ENCODE results near the gene FRMD3. TPM values are rescaled to one million over a fixed set of nuclear protein-coding genes. Genes with fewer than 3 reads are reported as not detected.

Gene FRMD3
- total and polyA plus RNA-seq, 4 donors = 0.16 to 0.75 (median 0.48) TPM

DNA sequence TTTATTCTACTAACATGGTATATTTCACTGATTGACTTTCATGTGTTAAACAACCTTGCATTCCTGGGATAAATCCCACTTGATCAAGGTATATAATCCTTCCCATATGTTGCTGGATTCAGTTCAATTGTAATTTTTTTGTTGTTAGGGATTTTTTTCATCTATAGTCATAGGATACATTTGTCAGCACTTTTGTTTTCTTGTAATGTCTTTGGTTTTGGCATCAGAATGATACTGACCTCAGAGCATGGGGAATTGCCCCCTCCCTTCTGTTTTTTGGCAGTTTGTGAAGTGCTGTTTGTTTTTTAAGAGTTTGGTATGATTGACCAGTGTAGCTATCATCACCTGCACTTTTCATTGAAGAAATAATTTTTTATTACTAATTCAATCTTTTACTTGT lies 298.5 kb downstream of the FRMD3 start:
- TF ChIP-seq YY1 (IDR thresholded peaks at IDR 0.05) (no peak), HNF4G (IDR thresholded peaks at IDR 0.05) (no peak), NR2F2 (IDR thresholded peaks at IDR 0.05) (no peak), HNF4A (conservative IDR thresholded peaks at IDR 0.05) (no peak), TAF1 (conservative IDR thresholded peaks at IDR 0.05) (no peak), RAD21 (IDR thresholded peaks at IDR 0.05) (no peak), JUND (IDR thresholded peaks at IDR 0.05) (no peak), CTCF (IDR thresholded peaks at IDR 0.05; ENCODE audit: low read depth, low read length, missing input control) (no peak), RXRA (IDR thresholded peaks at IDR 0.05) (no peak), FOXA2 (IDR thresholded peaks at IDR 0.05) (no peak), EGR1 (IDR thresholded peaks at IDR 0.05; ENCODE audit: low read depth in 2 of 2) (no peak), FOXA1 (IDR thresholded peaks at IDR 0.05) (no peak)
- TF ChIP-seq, protein P1, sequence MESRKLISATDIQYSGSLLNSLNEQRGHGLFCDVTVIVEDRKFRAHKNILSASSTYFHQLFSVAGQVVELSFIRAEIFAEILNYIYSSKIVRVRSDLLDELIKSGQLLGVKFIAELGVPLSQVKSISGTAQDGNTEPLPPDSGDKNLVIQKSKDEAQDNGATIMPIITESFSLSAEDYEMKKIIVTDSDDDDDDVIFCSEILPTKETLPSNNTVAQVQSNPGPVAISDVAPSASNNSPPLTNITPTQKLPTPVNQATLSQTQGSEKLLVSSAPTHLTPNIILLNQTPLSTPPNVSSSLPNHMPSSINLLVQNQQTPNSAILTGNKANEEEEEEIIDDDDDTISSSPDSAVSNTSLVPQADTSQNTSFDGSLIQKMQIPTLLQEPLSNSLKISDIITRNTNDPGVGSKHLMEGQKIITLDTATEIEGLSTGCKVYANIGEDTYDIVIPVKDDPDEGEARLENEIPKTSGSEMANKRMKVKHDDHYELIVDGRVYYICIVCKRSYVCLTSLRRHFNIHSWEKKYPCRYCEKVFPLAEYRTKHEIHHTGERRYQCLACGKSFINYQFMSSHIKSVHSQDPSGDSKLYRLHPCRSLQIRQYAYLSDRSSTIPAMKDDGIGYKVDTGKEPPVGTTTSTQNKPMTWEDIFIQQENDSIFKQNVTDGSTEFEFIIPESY (IDR thresholded peaks at IDR 0.05) = no peak
- TF ChIP-seq, protein P2, sequence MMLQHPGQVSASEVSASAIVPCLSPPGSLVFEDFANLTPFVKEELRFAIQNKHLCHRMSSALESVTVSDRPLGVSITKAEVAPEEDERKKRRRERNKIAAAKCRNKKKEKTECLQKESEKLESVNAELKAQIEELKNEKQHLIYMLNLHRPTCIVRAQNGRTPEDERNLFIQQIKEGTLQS (IDR thresholded peaks at IDR 0.05) = no peak
- TF ChIP-seq, protein P3, sequence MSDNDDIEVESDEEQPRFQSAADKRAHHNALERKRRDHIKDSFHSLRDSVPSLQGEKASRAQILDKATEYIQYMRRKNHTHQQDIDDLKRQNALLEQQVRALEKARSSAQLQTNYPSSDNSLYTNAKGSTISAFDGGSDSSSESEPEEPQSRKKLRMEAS (IDR thresholded peaks at IDR 0.05) = no peak
- Histone ChIP-seq H3K27ac (ENCODE audit: low read depth in 1 of 2, low read length in 2 of 2) (no peak overlapping the region), H3K9me3 (ENCODE audit: control insufficient read depth in 4 of 4, low read length in 3 of 4) (no peaks in the 10 kb centered on the region), H3K27me3 (ENCODE audit: control insufficient read depth in 4 of 4, insufficient read depth in 4 of 4, low read length in 3 of 4) (no peaks in the 10 kb centered on the region), H3K36me3 (ENCODE audit: control insufficient read depth in 4 of 4, insufficient read depth in 3 of 4, low read depth in 1 of 4, low read length in 3 of 4) (no peaks in the 10 kb centered on the region), H3K4me3 (ENCODE audit: low read depth in 1 of 3, low read length in 3 of 3) (no peak overlapping the region), H3K4me1 (ENCODE audit: control insufficient read depth in 4 of 4, insufficient read depth in 4 of 4, low read length in 3 of 4) (peaks cover 0 to 11% (median 6%) of the 10 kb centered on the region in 4 donors), H3K9ac (ENCODE audit: low read depth in 1 of 2, low read length in 2 of 2) (no peak overlapping the region)
- no peak for DNase-seq (ENCODE audit: low spot score)

GRCh38 chr9:83238871-83239640 lies 299.1 kb downstream of the FRMD3 start:
- WGBS = 76% methylated on average over 6 of the region's 6 CpGs
- TF ChIP-seq, protein P2 (IDR thresholded peaks at IDR 0.05) = no peak
- TF ChIP-seq SP1 (IDR thresholded peaks at IDR 0.05) = no peak
- no peak for TF ChIP-seq HNF4G (IDR thresholded peaks at IDR 0.05)
- no peak for TF ChIP-seq FOXA1 (IDR thresholded peaks at IDR 0.05)
- no peak for TF ChIP-seq GABPA (IDR thresholded peaks at IDR 0.05 in 1 of 2, conservative IDR thresholded peaks at IDR 0.05 in 1 of 2)
- TF ChIP-seq, protein P4, sequence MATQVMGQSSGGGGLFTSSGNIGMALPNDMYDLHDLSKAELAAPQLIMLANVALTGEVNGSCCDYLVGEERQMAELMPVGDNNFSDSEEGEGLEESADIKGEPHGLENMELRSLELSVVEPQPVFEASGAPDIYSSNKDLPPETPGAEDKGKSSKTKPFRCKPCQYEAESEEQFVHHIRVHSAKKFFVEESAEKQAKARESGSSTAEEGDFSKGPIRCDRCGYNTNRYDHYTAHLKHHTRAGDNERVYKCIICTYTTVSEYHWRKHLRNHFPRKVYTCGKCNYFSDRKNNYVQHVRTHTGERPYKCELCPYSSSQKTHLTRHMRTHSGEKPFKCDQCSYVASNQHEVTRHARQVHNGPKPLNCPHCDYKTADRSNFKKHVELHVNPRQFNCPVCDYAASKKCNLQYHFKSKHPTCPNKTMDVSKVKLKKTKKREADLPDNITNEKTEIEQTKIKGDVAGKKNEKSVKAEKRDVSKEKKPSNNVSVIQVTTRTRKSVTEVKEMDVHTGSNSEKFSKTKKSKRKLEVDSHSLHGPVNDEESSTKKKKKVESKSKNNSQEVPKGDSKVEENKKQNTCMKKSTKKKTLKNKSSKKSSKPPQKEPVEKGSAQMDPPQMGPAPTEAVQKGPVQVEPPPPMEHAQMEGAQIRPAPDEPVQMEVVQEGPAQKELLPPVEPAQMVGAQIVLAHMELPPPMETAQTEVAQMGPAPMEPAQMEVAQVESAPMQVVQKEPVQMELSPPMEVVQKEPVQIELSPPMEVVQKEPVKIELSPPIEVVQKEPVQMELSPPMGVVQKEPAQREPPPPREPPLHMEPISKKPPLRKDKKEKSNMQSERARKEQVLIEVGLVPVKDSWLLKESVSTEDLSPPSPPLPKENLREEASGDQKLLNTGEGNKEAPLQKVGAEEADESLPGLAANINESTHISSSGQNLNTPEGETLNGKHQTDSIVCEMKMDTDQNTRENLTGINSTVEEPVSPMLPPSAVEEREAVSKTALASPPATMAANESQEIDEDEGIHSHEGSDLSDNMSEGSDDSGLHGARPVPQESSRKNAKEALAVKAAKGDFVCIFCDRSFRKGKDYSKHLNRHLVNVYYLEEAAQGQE (IDR thresholded peaks at IDR 0.05) = no peak
- TF ChIP-seq YY1 (IDR thresholded peaks at IDR 0.05) = peak; percentile 14
- TF ChIP-seq CTCF (IDR thresholded peaks at IDR 0.05; ENCODE audit: low read depth, low read length, missing input control) = no peak
- TF ChIP-seq EGR1 (IDR thresholded peaks at IDR 0.05; ENCODE audit: low read depth in 2 of 2) = no peak
- TF ChIP-seq HNF4A (conservative IDR thresholded peaks at IDR 0.05) = peak in 1 of 2 donors; percentile 47
- TF ChIP-seq RXRA (IDR thresholded peaks at IDR 0.05) = peak in 1 of 2 donors; percentile 11
- no peak for TF ChIP-seq FOXA2 (IDR thresholded peaks at IDR 0.05)
- TF ChIP-seq, protein P1 (IDR thresholded peaks at IDR 0.05) = no peak

More at GRCh38 chr9:83238871-83239640, 299.1 kb downstream of the FRMD3 start:
- H3K27ac ChIP-seq (ENCODE audit: low read depth in 1 of 2, low read length in 2 of 2) = no peak overlapping the region
- H3K9me3 ChIP-seq (ENCODE audit: control insufficient read depth in 4 of 4, low read length in 3 of 4) = no peaks in the 10 kb centered on the region
- no peak overlapping the region for H3K4me3 ChIP-seq (ENCODE audit: low read depth in 1 of 3, low read length in 3 of 3)
- H3K9ac ChIP-seq (ENCODE audit: low read depth in 1 of 2, low read length in 2 of 2) = no peak overlapping the region
- H3K27me3 ChIP-seq (ENCODE audit: control insufficient read depth in 4 of 4, insufficient read depth in 4 of 4, low read length in 3 of 4) = no peaks in the 10 kb centered on the region
- peaks cover 0 to 11% (median 6%) of the 10 kb centered on the region in 4 donors for H3K4me1 ChIP-seq (ENCODE audit: control insufficient read depth in 4 of 4, insufficient read depth in 4 of 4, low read length in 3 of 4)
- no peak for DNase-seq (ENCODE audit: low spot score)
- no peaks in the 10 kb centered on the region for H3K36me3 ChIP-seq (ENCODE audit: control insufficient read depth in 4 of 4, insufficient read depth in 3 of 4, low read depth in 1 of 4, low read length in 3 of 4)
